ENCODE data around the gene RPS2.

RPS2 gene

GRCh38 chr16:1945559-1946391 lies 18.9 kb downstream of the RPS2 start:
- ChIA-PET CTCF (interaction anchor here (1.2 to 1.6 kb wide), 3 partner anchors 10 to 17 kb away, joined by 3 to 5 read pairs (median 5); partner anchors contain the start of gene NDUFB10), POLR2A (interaction anchor here (1.0 to 1.4 kb wide), 2 partner anchors 19 to 210 kb away, joined by 3 to 4 read pairs; partner anchors contain the start of genes RPS2 and TRAF7)
- TF ChIP-seq, protein P1, sequence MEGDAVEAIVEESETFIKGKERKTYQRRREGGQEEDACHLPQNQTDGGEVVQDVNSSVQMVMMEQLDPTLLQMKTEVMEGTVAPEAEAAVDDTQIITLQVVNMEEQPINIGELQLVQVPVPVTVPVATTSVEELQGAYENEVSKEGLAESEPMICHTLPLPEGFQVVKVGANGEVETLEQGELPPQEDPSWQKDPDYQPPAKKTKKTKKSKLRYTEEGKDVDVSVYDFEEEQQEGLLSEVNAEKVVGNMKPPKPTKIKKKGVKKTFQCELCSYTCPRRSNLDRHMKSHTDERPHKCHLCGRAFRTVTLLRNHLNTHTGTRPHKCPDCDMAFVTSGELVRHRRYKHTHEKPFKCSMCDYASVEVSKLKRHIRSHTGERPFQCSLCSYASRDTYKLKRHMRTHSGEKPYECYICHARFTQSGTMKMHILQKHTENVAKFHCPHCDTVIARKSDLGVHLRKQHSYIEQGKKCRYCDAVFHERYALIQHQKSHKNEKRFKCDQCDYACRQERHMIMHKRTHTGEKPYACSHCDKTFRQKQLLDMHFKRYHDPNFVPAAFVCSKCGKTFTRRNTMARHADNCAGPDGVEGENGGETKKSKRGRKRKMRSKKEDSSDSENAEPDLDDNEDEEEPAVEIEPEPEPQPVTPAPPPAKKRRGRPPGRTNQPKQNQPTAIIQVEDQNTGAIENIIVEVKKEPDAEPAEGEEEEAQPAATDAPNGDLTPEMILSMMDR (IDR thresholded peaks at IDR 0.05; ENCODE audit: control extremely low read depth, extremely low read depth, low read depth, missing control alignments): no peak
- DNase-seq (ENCODE audit: extremely low spot score): no peak

GRCh38 chr16:1944612-1945199 lies 19.9 kb downstream of the RPS2 start:
- DNase-seq (ENCODE audit: extremely low spot score): no peak
- CTCF ChIA-PET: interaction anchor here (1.2 to 1.6 kb wide), 2 partner anchors 10 to 16 kb away, joined by 3 to 4 read pairs; partner anchors contain the start of gene RPL3L
- TF ChIP-seq, protein P1 (IDR thresholded peaks at IDR 0.05; ENCODE audit: control extremely low read depth, extremely low read depth, low read depth, missing control alignments): no peak
- POLR2A ChIA-PET: interaction anchor here (2.2 kb wide), 1 partner anchor 20 kb away, joined by 19 read pairs; the partner anchor contains the start of gene RPS2

- TF ChIP-seq, protein P1 (IDR thresholded peaks at IDR 0.05; ENCODE audit: control extremely low read depth, extremely low read depth, low read depth, missing control alignments): no peak
- peak; percentile 100 for DNase-seq (ENCODE audit: extremely low spot score)
- CTCF ChIA-PET: interaction anchor here (1.0 to 1.6 kb wide), 4 partner anchors 11 to 16 kb away, joined by 3 to 4 read pairs (median 4); partner anchors contain the start of gene RPL3L
- POLR2A ChIA-PET: interaction anchor here (0.5 to 2.2 kb wide), 5 partner anchors 15 to 212 kb away, joined by 3 to 19 read pairs (median 5); partner anchors contain the start of genes RPS2 and TRAF7
Observed at GRCh38 chr16:1942810-1943726, 21.6 kb downstream of the RPS2 start, which contains the start of gene MSRB1. Gene MSRB1 (minus strand): TSS chr16:1943199. CDS start chr16:1943156, 43 bp downstream.

- ChIA-PET POLR2A (interaction anchor here (1.8 to 2.2 kb wide), 2 partner anchors 22 to 23 kb away, joined by 12 to 19 read pairs; partner anchors contain the start of gene RPS2), CTCF (interaction anchor here (1.1 to 2.8 kb wide), 3 partner anchors 13 to 22 kb away, joined by 3 to 20 read pairs (median 3); partner anchors contain the start of gene RPS2)
- TF ChIP-seq, protein P1 (IDR thresholded peaks at IDR 0.05; ENCODE audit: control extremely low read depth, extremely low read depth, low read depth, missing control alignments): no peak
- DNase-seq (ENCODE audit: extremely low spot score): no peak
Observed at GRCh38 chr16:1942047-1942809, 22.4 kb downstream of the RPS2 start.

GRCh38 chr16:1941162-1942046 lies 23.2 kb downstream of the RPS2 start:
- no peak for DNase-seq (ENCODE audit: extremely low spot score)
- TF ChIP-seq, protein P1 (IDR thresholded peaks at IDR 0.05; ENCODE audit: control extremely low read depth, extremely low read depth, low read depth, missing control alignments): no peak
- ChIA-PET CTCF (interaction anchor here (1.1 to 2.8 kb wide), 6 partner anchors 12 to 168 kb away, joined by 3 to 20 read pairs (median 3); partner anchors contain the start of gene RPS2), POLR2A (interaction anchor here (1.8 kb wide), 1 partner anchor 24 kb away, joined by 12 read pairs; the partner anchor contains the start of gene RPS2)

Data from GM10248 (cell line).